ENCODE results near the gene WDR7.

WDR7 gene

DNA sequence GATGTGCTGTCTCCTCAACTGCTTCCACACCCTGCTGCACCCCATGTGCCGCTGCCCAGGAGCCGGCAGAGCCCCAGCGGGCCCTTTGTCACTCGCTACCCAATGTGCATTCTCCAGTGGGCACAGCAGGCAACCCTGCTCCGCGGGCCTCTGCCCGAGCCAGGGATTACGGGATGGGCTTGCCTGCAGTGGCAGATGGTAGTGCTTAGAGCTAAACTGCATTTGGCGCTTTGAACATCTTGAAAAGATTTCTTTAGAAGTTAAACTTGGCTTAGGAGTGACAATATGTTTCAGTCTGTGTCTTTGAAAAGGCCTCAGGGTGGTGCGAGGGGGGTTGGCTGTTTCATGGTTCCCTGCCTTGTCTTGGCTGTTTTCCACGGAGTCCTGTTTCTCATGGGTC is 411.7 kb downstream of the WDR7 start:
- DNase-seq (ENCODE audit: insufficient read length, low spot score) (peak; percentile 94), FAIRE-seq (no peak)
- TF ChIP-seq, protein P1, sequence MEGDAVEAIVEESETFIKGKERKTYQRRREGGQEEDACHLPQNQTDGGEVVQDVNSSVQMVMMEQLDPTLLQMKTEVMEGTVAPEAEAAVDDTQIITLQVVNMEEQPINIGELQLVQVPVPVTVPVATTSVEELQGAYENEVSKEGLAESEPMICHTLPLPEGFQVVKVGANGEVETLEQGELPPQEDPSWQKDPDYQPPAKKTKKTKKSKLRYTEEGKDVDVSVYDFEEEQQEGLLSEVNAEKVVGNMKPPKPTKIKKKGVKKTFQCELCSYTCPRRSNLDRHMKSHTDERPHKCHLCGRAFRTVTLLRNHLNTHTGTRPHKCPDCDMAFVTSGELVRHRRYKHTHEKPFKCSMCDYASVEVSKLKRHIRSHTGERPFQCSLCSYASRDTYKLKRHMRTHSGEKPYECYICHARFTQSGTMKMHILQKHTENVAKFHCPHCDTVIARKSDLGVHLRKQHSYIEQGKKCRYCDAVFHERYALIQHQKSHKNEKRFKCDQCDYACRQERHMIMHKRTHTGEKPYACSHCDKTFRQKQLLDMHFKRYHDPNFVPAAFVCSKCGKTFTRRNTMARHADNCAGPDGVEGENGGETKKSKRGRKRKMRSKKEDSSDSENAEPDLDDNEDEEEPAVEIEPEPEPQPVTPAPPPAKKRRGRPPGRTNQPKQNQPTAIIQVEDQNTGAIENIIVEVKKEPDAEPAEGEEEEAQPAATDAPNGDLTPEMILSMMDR (IDR thresholded peaks at IDR 0.05; ENCODE audit: insufficient read depth, missing control alignments), result no peak

- DNase-seq (ENCODE audit: insufficient read length, low spot score), result no peak
- peak; percentile 95 for FAIRE-seq
- TF ChIP-seq, protein P1 (IDR thresholded peaks at IDR 0.05; ENCODE audit: insufficient read depth, missing control alignments), result no peak
Observed at GRCh38 chr18:57063601-57064103, 412.5 kb downstream of the WDR7 start.

GRCh38 chr18:57073501-57074187 is 422.5 kb downstream of the WDR7 start:
- DNase-seq (ENCODE audit: insufficient read length, low spot score) (no peak), FAIRE-seq (no peak)
- TF ChIP-seq, protein P1 (IDR thresholded peaks at IDR 0.05; ENCODE audit: insufficient read depth, missing control alignments), result no peak

DNA sequence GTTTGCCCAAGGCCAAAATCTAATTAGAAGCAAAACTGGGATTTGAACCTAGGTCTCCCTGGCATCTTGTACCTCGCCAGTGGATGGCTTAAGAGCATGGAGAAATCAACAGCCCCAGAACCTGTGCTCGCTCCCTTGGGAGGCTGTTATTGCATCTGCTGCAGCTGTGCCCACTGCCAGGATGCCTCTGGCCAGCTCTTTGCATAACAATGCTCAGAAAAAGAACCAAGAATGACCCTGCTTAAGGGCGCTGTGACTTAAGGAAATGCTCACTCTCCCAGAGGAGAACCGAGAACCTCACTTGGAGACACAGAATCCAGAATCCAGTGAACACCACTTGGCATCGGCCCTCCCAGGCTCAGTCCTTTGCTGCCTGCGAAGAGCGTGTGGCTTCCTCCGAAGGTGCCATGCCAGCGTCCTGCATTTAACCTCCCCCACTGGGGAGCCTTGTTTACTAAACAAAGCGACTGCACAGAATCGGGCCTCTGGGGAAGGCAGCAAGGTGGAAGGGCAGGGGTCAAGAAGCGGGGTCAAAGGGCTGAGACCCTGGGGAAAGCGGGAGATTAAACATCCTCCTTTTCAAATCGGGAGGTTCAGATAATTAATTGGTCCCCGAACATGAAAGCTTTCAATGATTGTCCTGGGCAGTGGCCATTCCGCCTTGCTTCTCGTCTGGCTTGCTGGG is 424.7 kb downstream of the WDR7 start:
- DNase-seq (ENCODE audit: insufficient read length, low spot score) (no peak), FAIRE-seq (no peak)
- TF ChIP-seq, protein P1 (IDR thresholded peaks at IDR 0.05; ENCODE audit: insufficient read depth, missing control alignments), result no peak

DNA sequence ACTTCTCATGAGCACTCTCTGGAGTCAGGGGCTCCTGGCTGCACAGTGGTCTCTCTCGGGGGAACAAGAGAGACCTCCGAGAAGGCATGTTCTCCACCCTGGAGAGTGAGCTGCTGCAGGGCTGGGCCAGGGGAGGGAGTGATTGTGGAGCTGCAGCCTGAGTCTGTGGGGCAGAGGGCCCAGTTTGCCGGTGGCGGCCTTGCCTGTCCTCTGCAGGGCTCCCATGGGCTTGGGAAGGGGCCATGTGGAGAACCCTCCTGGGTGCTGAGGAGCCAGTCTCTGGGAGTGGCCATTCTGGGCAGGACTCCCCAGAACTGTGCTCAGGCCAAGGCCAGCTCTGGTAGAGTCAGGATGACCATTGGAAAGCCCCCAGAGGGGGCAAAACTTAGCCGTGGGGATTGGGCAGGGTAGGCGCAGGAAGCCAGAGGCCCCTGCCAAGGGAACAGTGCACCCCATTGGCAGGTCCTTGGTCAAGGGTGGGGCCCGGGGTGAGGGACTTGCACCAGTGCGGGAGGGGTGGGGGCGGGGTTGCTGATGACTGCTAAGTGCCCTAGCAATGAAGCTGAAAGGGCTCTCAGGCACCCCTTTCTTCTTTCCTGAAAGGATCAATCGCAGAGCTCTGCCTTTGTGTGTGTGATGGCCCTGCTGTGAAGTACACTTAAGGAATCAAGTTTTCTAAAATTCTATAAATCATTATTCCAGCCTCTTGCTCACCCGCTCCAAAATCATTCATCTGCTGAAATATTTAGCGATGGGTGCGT is 426.0 kb downstream of the WDR7 start:
- TF ChIP-seq, protein P1 (IDR thresholded peaks at IDR 0.05; ENCODE audit: insufficient read depth, missing control alignments), result no peak
- DNase-seq (ENCODE audit: insufficient read length, low spot score) (no peak), FAIRE-seq (no peak)

GRCh38 chr18:57077786-57078552 is 426.8 kb downstream of the WDR7 start:
- DNase-seq (ENCODE audit: insufficient read length, low spot score), result no peak
- TF ChIP-seq, protein P1 (IDR thresholded peaks at IDR 0.05; ENCODE audit: insufficient read depth, missing control alignments), result no peak
- no peak for FAIRE-seq

All from D721Med (cell line).